D721Med (cell line): ENCODE measurements around the gene NPR2.

Source experiments
- DNase-seq: peaks from one replicate; pipeline ENCODE4 v3.0.0; 2011; ENCODE audit warnings: low spot score; ENCODE audit not compliant: insufficient read length
- FAIRE-seq: peaks from 2 replicates; lab custom pipeline; 2011; peaks lifted over from hg19 to GRCh38; lab: Jason Lieb, UNC
- TF ChIP-seq, protein P1 (sequence below): IDR thresholded peaks from 2 replicates; pipeline ENCODE4 v1.5.1; 2012; ENCODE audit warnings: mild to moderate bottlenecking, control low read depth; ENCODE audit not compliant: insufficient read depth; ENCODE audit errors: missing control alignments

Gene NPR2

DNA sequence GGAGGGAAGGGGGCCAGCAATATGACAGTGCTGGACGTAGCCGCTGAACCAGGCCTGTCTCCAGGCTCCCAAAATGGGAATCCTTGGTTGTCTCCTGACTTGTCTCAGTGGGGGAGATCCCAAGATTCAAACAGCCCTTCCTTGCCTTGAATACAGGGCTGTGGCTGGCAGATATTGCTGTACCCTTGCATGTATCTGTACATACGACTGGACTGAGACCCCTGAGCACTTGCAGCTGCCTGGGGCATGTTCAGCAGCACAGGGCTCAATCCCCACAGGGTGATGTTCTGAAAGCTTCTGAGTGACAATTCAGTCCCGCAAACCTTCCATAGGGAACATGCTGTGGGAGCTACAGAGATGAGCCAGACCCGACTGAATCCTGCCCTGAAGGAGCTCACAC, 65.5 kb downstream of the NPR2 start:
- TF ChIP-seq, protein P1, sequence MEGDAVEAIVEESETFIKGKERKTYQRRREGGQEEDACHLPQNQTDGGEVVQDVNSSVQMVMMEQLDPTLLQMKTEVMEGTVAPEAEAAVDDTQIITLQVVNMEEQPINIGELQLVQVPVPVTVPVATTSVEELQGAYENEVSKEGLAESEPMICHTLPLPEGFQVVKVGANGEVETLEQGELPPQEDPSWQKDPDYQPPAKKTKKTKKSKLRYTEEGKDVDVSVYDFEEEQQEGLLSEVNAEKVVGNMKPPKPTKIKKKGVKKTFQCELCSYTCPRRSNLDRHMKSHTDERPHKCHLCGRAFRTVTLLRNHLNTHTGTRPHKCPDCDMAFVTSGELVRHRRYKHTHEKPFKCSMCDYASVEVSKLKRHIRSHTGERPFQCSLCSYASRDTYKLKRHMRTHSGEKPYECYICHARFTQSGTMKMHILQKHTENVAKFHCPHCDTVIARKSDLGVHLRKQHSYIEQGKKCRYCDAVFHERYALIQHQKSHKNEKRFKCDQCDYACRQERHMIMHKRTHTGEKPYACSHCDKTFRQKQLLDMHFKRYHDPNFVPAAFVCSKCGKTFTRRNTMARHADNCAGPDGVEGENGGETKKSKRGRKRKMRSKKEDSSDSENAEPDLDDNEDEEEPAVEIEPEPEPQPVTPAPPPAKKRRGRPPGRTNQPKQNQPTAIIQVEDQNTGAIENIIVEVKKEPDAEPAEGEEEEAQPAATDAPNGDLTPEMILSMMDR: no peak
- DNase-seq: no peak
- FAIRE-seq: no peak

DNA sequence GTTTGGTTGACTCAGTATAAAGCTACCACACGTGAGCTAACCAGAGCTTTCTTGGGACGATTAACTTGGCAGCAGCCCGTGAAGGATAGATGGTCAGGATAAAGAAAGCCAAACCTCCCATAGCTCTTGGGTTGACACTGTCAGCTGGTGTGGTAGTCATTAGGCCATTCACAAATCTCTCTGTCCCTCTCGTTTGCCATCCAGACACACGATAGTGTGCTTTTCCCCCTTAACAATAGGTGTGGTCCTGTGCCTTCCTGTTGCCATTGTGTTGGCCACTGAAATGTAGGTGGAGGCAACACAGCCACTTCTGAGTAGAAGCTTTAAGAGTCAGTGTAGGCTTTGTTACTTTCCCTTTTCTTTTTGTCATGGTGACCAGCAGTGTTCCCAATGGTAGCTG, 67.1 kb downstream of the NPR2 start:
- FAIRE-seq (no peak), DNase-seq (no peak)
- TF ChIP-seq, protein P1: no peak
